ENCODE data around the gene NCAPD3. TPM values are rescaled to one million over a fixed set of nuclear protein-coding genes. Genes with fewer than 3 reads are reported as not detected.

NCAPD3 gene
- total and polyA plus RNA-seq, 2 donors (not counting 1 experiment from before 2014, with no cell fraction given), result 12.9 to 32.2 TPM

GRCh38 chr11:134119094-134119493 lies 104.7 kb downstream of the NCAPD3 start:
- H3K4me1 ChIP-seq (ENCODE audit: control insufficient read depth in 2 of 2, insufficient read depth in 2 of 2, low read length in 2 of 2), result peaks cover 0 to 1% of the 10 kb centered on the region in 2 donors
- TF ChIP-seq EZH2 (IDR thresholded peaks at IDR 0.05; ENCODE audit: borderline replicate concordance, insufficient read depth, low read depth, low read length, poor library complexity, severe bottlenecking), result no peak
- TF ChIP-seq CTCF (IDR thresholded peaks at IDR 0.05), result no peak
- H3K9me3 ChIP-seq (ENCODE audit: control extremely low read depth in 1 of 3, control insufficient read depth in 2 of 3, insufficient read depth in 1 of 3, low read length in 2 of 3), result no peaks in the 10 kb centered on the region
- H3K27ac ChIP-seq (ENCODE audit: low read length in 2 of 2), result no peak overlapping the region
- no peak overlapping the region for H2AFZ ChIP-seq (ENCODE audit: insufficient read depth, low read depth, low read length, poor library complexity, severe bottlenecking)
- ChIA-PET CTCF (interaction anchor here (0.6 to 1.0 kb wide), 2 partner anchors 31 to 69 kb away, joined by 3 read pairs; no protein-coding TSS in a partner anchor), POLR2A (no interaction called here)
- DNase-seq (no peak), ATAC-seq (ENCODE audit: low read depth) (no peak)
- Mint-ChIP-seq H3K4me3 (no peak overlapping the region), H3K4me1 (peaks cover 19% of the 10 kb centered on the region), H3K9me3 (ENCODE audit: insufficient read depth) (no peaks in the 10 kb centered on the region), H3K27ac (no peak overlapping the region), H3K27me3 (peaks cover 21% of the 10 kb centered on the region)
- H3K27me3 ChIP-seq (replicated peaks in 1 of 4; ENCODE audit: control extremely low read depth in 1 of 4, control insufficient read depth in 3 of 4, insufficient read depth in 4 of 4, low read length in 3 of 4), result peaks cover 0 to 4% (median under 1%) of the 10 kb centered on the region in 4 experiments
- no peak overlapping the region for H3K4me2 ChIP-seq (replicated peaks; ENCODE audit: low read depth, low read length, poor library complexity, severe bottlenecking)
- peaks cover 23% of the 10 kb centered on the region for H4K20me1 ChIP-seq (ENCODE audit: control insufficient read depth, insufficient read depth, low read length, poor library complexity, severe bottlenecking)
- no peak overlapping the region for H3K4me3 ChIP-seq (ENCODE audit: control extremely low read depth in 1 of 5, extremely low read depth in 1 of 5, insufficient read depth in 1 of 5, low read depth in 2 of 5, low read length in 4 of 5)
- no peaks in the 10 kb centered on the region for H3K36me3 ChIP-seq (replicated peaks in 1 of 2; ENCODE audit: control extremely low read depth in 1 of 2, control insufficient read depth in 1 of 2, extremely low read depth in 1 of 2, insufficient read depth in 2 of 2, low read length in 1 of 2)
- H3K9ac ChIP-seq (ENCODE audit: low read length), result no peak overlapping the region
- H3K79me2 ChIP-seq (ENCODE audit: control insufficient read depth, insufficient read depth, low read length), result peaks cover 14% of the 10 kb centered on the region
- no CpG with 5 or more reads among the region's 3 CpGs for WGBS (ENCODE audit: insufficient coverage)
- intact Hi-C loops (cut with micrococcal nuclease), result no loop called here

GRCh38 chr11:134118006-134118405 lies 105.8 kb downstream of the NCAPD3 start:
- H3K27ac ChIP-seq (ENCODE audit: low read length in 2 of 2), result no peak overlapping the region
- Mint-ChIP-seq H3K4me1 (peaks cover 15% of the 10 kb centered on the region), H3K27ac (no peak overlapping the region), H3K9me3 (ENCODE audit: insufficient read depth) (no peaks in the 10 kb centered on the region), H3K4me3 (no peak overlapping the region), H3K27me3 (peaks cover 11% of the 10 kb centered on the region)
- no peak overlapping the region for H2AFZ ChIP-seq (ENCODE audit: insufficient read depth, low read depth, low read length, poor library complexity, severe bottlenecking)
- ChIA-PET CTCF (interaction anchor here (1.1 kb wide), 1 partner anchor 67 kb away, joined by 4 read pairs; no protein-coding TSS in a partner anchor), POLR2A (no interaction called here)
- no peak overlapping the region for H3K4me2 ChIP-seq (replicated peaks; ENCODE audit: low read depth, low read length, poor library complexity, severe bottlenecking)
- H3K27me3 ChIP-seq (replicated peaks in 1 of 4; ENCODE audit: control extremely low read depth in 1 of 4, control insufficient read depth in 3 of 4, insufficient read depth in 4 of 4, low read length in 3 of 4), result peaks cover 0 to under 1% (median 0%) of the 10 kb centered on the region in 4 experiments
- H4K20me1 ChIP-seq (ENCODE audit: control insufficient read depth, insufficient read depth, low read length, poor library complexity, severe bottlenecking), result peaks cover 21% of the 10 kb centered on the region
- no peak for TF ChIP-seq CTCF (IDR thresholded peaks at IDR 0.05)
- no peak for TF ChIP-seq EZH2 (IDR thresholded peaks at IDR 0.05; ENCODE audit: borderline replicate concordance, insufficient read depth, low read depth, low read length, poor library complexity, severe bottlenecking)
- H3K4me1 ChIP-seq (ENCODE audit: control insufficient read depth in 2 of 2, insufficient read depth in 2 of 2, low read length in 2 of 2), result no peaks in the 10 kb centered on the region
- intact Hi-C loops (cut with micrococcal nuclease), result no loop called here
- DNase-seq (no peak), ATAC-seq (ENCODE audit: low read depth) (no peak)
- H3K79me2 ChIP-seq (ENCODE audit: control insufficient read depth, insufficient read depth, low read length), result peaks cover 14% of the 10 kb centered on the region
- H3K4me3 ChIP-seq (ENCODE audit: control extremely low read depth in 1 of 5, extremely low read depth in 1 of 5, insufficient read depth in 1 of 5, low read depth in 2 of 5, low read length in 4 of 5), result no peak overlapping the region
- H3K9ac ChIP-seq (ENCODE audit: low read length), result no peak overlapping the region
- no peaks in the 10 kb centered on the region for H3K9me3 ChIP-seq (ENCODE audit: control extremely low read depth in 1 of 3, control insufficient read depth in 2 of 3, insufficient read depth in 1 of 3, low read length in 2 of 3)
- H3K36me3 ChIP-seq (replicated peaks in 1 of 2; ENCODE audit: control extremely low read depth in 1 of 2, control insufficient read depth in 1 of 2, extremely low read depth in 1 of 2, insufficient read depth in 2 of 2, low read length in 1 of 2), result no peaks in the 10 kb centered on the region
